Motor neuron (in vitro differentiated cells): ENCODE measurements around the gene ARIH2. TPM values are rescaled to one million over a fixed set of nuclear protein-coding genes. Genes with fewer than 3 reads are reported as not detected.

Experiments
- ATAC-seq, 8 experiments: fragments of 200-7000 bp; cut with Tn5 transposase; replicated peaks in 6 of 8; 2 replicates each; pipeline ENCODE4 v1.8.0; 2021; ENCODE audit warnings: mild to moderate bottlenecking in 8 of 8, moderate library complexity in 8 of 8
- H3K27ac ChIP-seq, 2 donors: fragments of 250-450 bp; sonication (Bioruptor Pico); 2 replicates each; pipeline ENCODE4 v1.9.0; 2021; ENCODE audit warnings: antibody characterized with exemption in 2 of 2, mild to moderate bottlenecking in 2 of 2, moderate library complexity in 1 of 2
- H3K4me1 ChIP-seq, 2 donors: fragments of 250-450 bp; sonication (Bioruptor Pico); replicated peaks in 1 of 2; 2 replicates each; pipeline ENCODE4 v1.6.1; 2021; ENCODE audit warnings: antibody characterized with exemption in 2 of 2, mild to moderate bottlenecking in 2 of 2, moderate library complexity in 1 of 2
- H3K4me3 ChIP-seq, 5 donors: fragments of 250-450 bp; sonication (Bioruptor Pico); 2 replicates each; pipeline ENCODE4 v1.9.0; 2021; ENCODE audit warnings: antibody characterized with exemption in 5 of 5, mild to moderate bottlenecking in 5 of 5, moderate library complexity in 4 of 5
- WGBS, 10 experiments: fragments of 450-650 bp; shearing (Covaris generic); methylation state at CpG; one replicate each; pipeline ENCODE4 v1.0.0; 2022; 5-methylcytosine and 5-hydroxymethylcytosine counted together
- in situ Hi-C, 9 experiments: fragments of 400-800 bp; cut with MboI; loops; one replicate each; pipeline ENCODE4 v1.15.0; 2021; ENCODE audit warnings: low sequenced_read_pairs in 9 of 9, low pct_unique_long_range_greater_than_20kb in 2 of 9; ENCODE audit not compliant: unreplicated experiment in 9 of 9
- total RNA-seq, 8 experiments: library from RNA; unstranded; fragments of 300-600 nt; gene quantifications; 2 replicates each; pipeline versions ENCODE4 v1.2.3 to v1.2.4, GENCODE V29; 2022

The ARIH2 gene
- total RNA-seq, 8 experiments from 2014 or later, result 42.4 to 111 (median 68.1) TPM

DNA sequence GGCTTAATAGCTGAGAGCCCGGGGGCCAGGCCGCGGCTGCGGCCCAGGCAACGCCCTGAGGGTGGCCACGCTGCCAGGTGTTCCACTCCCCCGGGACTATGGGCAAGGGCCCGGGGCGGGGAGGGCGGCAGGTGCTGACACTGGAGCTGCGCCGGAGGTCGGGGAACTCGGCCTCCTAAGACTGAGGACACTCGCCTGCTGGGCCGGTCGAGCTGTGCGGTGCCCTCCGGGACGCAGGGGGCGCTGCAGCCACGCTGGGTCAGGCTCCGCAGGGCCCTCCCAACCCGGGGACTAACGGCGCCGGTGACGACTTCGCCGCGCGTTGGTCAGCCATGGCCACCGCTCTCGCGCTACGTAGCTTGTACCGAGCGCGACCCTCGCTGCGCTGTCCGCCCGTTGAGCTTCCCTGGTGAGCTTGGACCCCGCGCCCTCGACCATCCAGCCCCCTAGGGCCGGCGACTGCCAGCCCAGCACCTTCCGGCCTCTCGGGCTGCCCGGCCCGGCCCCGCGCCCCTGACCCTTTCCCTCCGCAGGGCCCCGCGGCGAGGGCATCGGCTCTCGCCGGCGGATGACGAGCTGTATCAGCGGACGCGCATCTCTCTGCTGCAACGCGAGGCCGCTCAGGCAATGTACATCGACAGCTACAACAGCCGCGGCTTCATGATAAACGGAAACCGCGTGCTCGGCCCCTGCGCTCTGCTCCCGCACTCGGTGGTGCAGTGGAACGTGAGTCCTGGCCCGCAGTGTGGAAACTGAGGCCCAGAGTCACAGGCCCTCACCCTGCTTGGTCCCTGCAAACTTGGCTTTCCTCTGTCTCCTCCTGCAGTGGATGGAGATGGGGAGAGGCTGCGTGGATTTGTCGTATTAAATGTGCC lies 103.4 kb downstream of the ARIH2 start, which contains the start of gene NDUFAF3:
TSS of gene NDUFAF3 (plus strand) at position 309 of the 875 bp plus-strand sequence. CDS start at position 333, 24 bp downstream.
- Histone ChIP-seq H3K4me1 (peaks cover 21 to 22% of the 10 kb centered on the region in 2 donors), H3K4me3 (peak within 1 kb of the TSS; percentile 78 to 97 (median 92)), H3K27ac (peak within 1 kb of the TSS; percentile 99)
- peak; percentile 65 to 79 (median 75) for ATAC-seq
- 0 to 3% (median 0%) methylated on average over 2 to 22 of the region's 83 CpGs; no CpG with 5 or more reads in 6 of the 10 experiments for WGBS, 10 experiments
- in situ Hi-C loops, result no loop called here

GRCh38 chr3:49022688-49023171 lies 104.1 kb downstream of the ARIH2 start:
- ATAC-seq, result no peak
- Histone ChIP-seq H3K4me1 (peaks cover 18% of the 10 kb centered on the region in 2 donors), H3K27ac (peak overlapping the region; percentile 99), H3K4me3 (peak overlapping the region; percentile 78 to 97 (median 92))
- WGBS, 10 experiments, result 0 to 50% (median 20%) methylated on average over 1 to 4 of the region's 12 CpGs; no CpG with 5 or more reads in 5 of the 10 experiments
- in situ Hi-C loops, result no loop called here

GRCh38 chr3:49023775-49024174 lies 105.1 kb downstream of the ARIH2 start:
- 100% methylated on average over 1 to 2 of the region's 4 CpGs; no CpG with 5 or more reads in 7 of the 10 experiments for WGBS, 10 experiments
- Histone ChIP-seq H3K4me1 (peaks cover 26 to 27% of the 10 kb centered on the region in 2 donors), H3K27ac (no peak overlapping the region), H3K4me3 (no peak overlapping the region)
- no peak for ATAC-seq
- in situ Hi-C loops, result no loop called here

DNA sequence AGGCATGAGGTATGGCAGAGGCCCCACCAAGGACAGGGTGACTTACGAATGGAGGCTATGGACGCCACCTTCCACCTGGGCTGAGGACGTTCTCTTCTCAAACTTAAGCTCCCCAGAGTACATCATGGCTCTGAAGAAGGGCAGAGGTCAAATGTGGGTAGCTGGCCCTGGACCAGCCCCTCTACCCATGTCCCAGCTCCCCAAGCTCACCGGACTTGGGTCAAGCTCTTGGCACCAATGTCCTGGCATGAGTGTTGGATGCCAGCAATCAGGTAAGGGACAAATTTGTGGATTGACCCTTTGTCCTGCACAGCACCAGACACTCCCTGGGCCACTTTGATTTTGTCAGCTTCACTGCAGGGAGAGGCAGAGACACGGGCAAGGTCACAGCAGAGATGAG lies 105.8 kb downstream of the ARIH2 start:
- WGBS, 10 experiments, result 50 to 100% (median 93%) methylated on average over 1 to 4 of the region's 5 CpGs; no CpG with 5 or more reads in 5 of the 10 experiments
- in situ Hi-C loops, result no loop called here
- H3K4me3 ChIP-seq, result no peak overlapping the region
- H3K27ac ChIP-seq, result no peak overlapping the region
- ATAC-seq, result no peak
- peaks cover 20 to 23% of the 10 kb centered on the region in 2 donors for H3K4me1 ChIP-seq

DNA sequence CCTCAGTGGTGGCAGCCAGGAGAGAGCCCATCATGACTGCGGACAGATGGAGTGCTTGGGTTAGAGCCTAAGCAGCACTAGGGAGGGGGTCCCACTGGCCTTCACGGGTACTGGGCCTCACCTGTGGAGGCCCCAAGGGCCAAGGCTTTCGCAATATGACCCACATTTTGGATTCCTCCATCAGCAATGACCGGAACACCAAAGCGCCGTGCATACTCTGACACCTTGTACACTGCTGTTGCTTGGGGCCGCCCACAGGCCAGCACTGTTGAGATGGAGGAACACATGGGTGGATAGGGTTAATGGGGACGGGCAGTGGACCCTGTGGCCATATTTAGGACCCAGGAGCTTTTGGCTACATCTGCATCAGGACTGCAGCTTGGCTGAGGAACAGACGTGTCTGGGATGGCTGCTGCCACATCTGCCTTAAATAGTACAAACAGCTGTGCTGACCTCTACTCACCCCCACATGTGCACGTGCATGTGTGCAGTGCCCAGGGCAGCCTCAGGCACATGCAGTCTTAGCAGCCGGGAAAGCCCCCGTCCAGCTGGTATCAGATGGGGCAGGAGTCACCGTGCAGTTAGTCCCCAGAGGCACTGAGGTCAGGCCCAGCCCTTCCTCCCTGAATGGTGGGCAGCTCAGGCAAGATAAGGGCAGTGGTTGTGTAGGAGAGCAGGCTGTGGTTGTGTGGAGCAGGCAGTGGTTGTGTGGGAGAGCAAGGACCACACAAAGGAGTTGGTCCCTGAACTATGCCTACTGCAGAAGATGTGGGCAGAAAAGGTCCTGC lies 106.6 kb downstream of the ARIH2 start:
- H3K4me1 ChIP-seq, result peaks cover 14 to 21% of the 10 kb centered on the region in 2 donors
- WGBS, 10 experiments, result 50 to 100% (median 87%) methylated on average over 1 to 7 of the region's 13 CpGs; no CpG with 5 or more reads in 4 of the 10 experiments
- ATAC-seq, result no peak
- no peak overlapping the region for H3K27ac ChIP-seq
- H3K4me3 ChIP-seq, result no peak overlapping the region
- in situ Hi-C loops, result no loop called here

GRCh38 chr3:49025793-49026520 lies 107.3 kb downstream of the ARIH2 start:
- Histone ChIP-seq H3K4me3 (no peak overlapping the region), H3K27ac (no peak overlapping the region), H3K4me1 (peaks cover 14 to 20% of the 10 kb centered on the region in 2 donors)
- in situ Hi-C loops, result no loop called here
- no peak for ATAC-seq
- 83 to 100% (median 100%) methylated on average over 1 to 2 of the region's 8 CpGs; no CpG with 5 or more reads in 6 of the 10 experiments for WGBS, 10 experiments

DNA sequence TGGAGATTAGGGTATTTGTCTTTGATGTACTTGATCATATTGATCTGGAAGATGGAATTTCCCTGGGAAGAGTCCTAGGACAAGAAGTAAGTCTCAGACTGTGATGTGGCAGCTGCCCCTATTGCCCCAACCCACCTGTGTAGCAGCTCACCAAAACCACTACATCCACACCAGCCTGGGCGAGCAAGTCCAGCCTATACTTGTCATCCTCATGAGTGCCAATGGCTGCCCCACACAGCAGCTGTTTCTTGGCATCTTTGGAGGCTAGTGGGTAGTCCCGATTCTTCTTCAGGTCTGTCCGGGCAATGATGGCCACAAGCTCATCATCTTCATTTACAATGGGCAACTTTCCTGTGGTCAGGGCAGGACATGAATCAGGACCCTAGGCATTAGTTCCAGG lies 107.9 kb downstream of the ARIH2 start:
- ATAC-seq, result no peak
- no peak overlapping the region for H3K4me3 ChIP-seq
- peaks cover 14 to 20% of the 10 kb centered on the region in 2 donors for H3K4me1 ChIP-seq
- in situ Hi-C loops, result no loop called here
- WGBS, 10 experiments, result 83 to 100% (median 92%) methylated on average over 1 to 3 of the region's 3 CpGs; no CpG with 5 or more reads in 5 of the 10 experiments
- no peak overlapping the region for H3K27ac ChIP-seq

DNA sequence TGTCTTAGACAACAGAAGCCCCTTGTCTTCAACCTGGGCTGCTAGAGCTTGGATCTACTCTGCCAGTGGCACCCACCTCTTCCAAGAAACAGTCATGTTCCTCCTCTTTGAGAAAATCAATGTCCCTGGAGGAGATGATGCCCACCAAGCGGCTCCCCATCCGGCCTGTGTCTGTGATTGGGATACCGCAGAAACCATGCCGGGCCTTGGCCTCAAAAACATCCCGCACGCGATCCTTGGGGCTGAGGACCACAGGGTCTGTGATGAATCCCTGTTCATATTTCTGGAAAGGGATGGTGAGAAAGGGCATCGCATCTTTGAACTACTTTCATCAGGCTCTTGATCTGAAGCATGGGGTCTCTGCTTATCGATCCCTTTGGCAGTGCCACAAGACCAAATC lies 109.0 kb downstream of the ARIH2 start:
- Histone ChIP-seq H3K4me1 (peaks cover 14 to 20% of the 10 kb centered on the region in 2 donors), H3K27ac (no peak overlapping the region), H3K4me3 (peak overlapping the region in 1 of 5 donors; percentile 66)
- in situ Hi-C loops, result no loop called here
- ATAC-seq, result no peak
- WGBS, 10 experiments, result 85 to 100% (median 98%) methylated on average over 1 to 7 of the region's 9 CpGs; no CpG with 5 or more reads in 3 of the 10 experiments

- H3K4me3 ChIP-seq, result peak overlapping the region; percentile 55 to 81 (median 62)
- peak overlapping the region; percentile 85 to 86 for H3K27ac ChIP-seq
- in situ Hi-C loops, result no loop called here
- peaks cover 9 to 16% of the 10 kb centered on the region in 2 donors for H3K4me1 ChIP-seq
- 75 to 100% (median 90%) methylated on average over 1 to 3 of the region's 4 CpGs; no CpG with 5 or more reads in 3 of the 10 experiments for WGBS, 10 experiments
- no peak for ATAC-seq
Observed at GRCh38 chr3:49028298-49028672, 109.6 kb downstream of the ARIH2 start.

DNA sequence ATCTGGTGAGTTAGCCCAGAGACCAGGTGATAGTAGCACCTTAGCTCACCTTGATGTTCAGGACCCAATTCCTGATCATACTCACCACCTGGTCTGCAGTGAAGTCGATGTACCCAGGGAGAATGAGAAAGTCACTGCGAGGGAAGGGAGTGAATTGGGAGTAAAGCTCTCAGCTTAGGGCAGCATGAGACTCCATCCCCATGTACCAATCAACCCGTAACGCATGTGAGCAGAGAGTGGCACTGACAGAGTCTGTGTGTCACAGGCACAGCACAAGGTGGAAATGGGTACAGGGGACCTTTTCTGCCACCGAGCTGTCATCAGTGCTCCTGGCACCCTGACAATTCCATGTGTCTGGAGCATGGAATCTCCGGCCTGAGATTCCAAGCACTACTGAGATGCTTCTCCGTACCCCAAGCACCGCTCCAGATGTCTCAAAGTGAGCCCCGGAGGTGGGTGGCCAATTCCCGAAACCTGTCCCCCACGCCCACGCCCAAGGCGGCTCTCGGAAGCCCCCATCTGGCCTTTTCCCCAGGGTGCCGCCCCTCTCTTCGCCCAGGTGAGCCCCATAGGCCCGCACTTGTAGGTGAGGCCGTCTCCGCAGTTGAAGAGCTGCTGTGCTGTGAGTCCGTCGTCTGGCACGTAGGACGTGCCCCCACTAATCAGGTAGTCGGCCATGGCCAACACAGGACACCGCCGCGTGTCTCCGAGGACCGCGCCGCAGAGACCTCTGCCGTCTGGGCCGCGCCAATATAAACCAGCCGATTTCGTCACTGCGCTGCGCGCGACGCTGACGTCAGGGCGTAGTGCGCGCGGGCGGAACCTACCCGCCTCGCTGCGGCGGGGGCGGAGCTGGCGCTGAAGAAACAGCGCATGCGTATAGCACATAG lies 110.3 kb downstream of the ARIH2 start, which contains the start of gene IMPDH2:
TSS of gene IMPDH2 (minus strand) at position 726 of the 890 bp plus-strand sequence. CDS start at position 678, 48 bp downstream.
- Histone ChIP-seq H3K27ac (peak within 1 kb of the TSS; percentile 85 to 86), H3K4me1 (peaks cover 9 to 16% of the 10 kb centered on the region in 2 donors), H3K4me3 (peak within 1 kb of the TSS; percentile 55 to 81 (median 62))
- in situ Hi-C loops, result no loop called here
- peak; percentile 90 to 95 (median 92) for ATAC-seq
- WGBS, 10 experiments, result 0 to 33% (median 0%) methylated on average over 1 to 34 of the region's 55 CpGs; no CpG with 5 or more reads in 3 of the 10 experiments

DNA sequence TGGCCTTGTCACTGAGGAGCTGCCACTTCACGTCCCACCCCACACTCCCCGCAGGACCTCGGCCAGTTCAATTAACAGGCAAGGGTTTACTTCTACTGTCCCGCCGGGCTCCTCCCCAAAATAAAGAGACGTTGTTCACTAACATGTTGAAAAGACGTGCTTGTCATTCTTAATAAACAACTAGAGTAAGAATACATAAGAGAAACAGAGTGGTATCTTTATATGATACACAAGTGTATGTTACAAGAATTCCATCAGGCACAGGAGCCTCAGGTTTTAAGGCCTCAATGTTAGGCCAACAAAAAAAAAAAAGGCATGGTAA lies 110.9 kb downstream of the ARIH2 start:
- WGBS, 10 experiments, result 0 to 20% (median 3%) methylated on average over 1 to 7 of the region's 7 CpGs; no CpG with 5 or more reads in 4 of the 10 experiments
- no peak for ATAC-seq
- H3K4me3 ChIP-seq, result peak overlapping the region in 4 of 5 donors; percentile 55 to 81 (median 64)
- in situ Hi-C loops, result no loop called here
- H3K27ac ChIP-seq, result peak overlapping the region; percentile 38 to 58
- H3K4me1 ChIP-seq, result peaks cover 9 to 16% of the 10 kb centered on the region in 2 donors
